ENCODE measurements around the gene KIAA1755.

The KIAA1755 gene

DNA sequence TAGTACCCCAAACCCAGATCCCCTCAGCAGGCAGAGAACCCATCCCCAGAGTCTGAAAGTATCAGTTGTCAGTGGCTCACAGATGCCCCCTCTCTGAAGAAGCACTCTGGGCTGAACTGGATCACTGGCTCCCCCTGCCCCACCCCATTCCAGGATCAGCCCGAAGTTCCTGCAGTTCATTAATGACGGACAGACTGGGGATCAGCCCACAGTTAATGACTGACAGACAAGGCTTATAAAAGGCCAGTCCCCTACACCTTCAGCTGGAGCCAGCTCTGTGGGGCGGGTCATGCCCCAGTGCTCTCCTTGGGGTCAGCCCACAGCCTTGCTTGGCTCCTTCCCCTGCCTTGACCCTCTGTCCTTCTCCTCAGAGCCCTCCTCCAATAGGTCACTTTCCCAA lies 21.7 kb downstream of the KIAA1755 start:
- H3K4me1 ChIP-seq (ENCODE audit: insufficient read depth, insufficient read length), result peaks cover 3% of the 10 kb centered on the region
- no peak for TF ChIP-seq YY1 (IDR thresholded peaks at IDR 0.05; ENCODE audit: insufficient read depth, insufficient read length)
- TF ChIP-seq SUZ12 (IDR thresholded peaks at IDR 0.05; ENCODE audit: extremely low read depth, insufficient read depth, insufficient read length), result no peak
- TF ChIP-seq ZNF274 (IDR thresholded peaks at IDR 0.05; ENCODE audit: low read depth, low read length), result no peak
- DNase-seq (ENCODE audit: low read depth, low spot score), result no peak
- H3K4me3 ChIP-seq (ENCODE audit: insufficient read length, low read depth), result no peak overlapping the region
- peaks cover 35% of the 10 kb centered on the region for H3K9me3 ChIP-seq (ENCODE audit: insufficient read depth, low read length)
- no peak overlapping the region for H3K9ac ChIP-seq (ENCODE audit: insufficient read length, low read depth)
- no peaks in the 10 kb centered on the region for H3K36me3 ChIP-seq (ENCODE audit: insufficient read depth, insufficient read length, low read length)
- no peaks in the 10 kb centered on the region for H3K27me3 ChIP-seq (ENCODE audit: insufficient read depth, insufficient read length)

DNA sequence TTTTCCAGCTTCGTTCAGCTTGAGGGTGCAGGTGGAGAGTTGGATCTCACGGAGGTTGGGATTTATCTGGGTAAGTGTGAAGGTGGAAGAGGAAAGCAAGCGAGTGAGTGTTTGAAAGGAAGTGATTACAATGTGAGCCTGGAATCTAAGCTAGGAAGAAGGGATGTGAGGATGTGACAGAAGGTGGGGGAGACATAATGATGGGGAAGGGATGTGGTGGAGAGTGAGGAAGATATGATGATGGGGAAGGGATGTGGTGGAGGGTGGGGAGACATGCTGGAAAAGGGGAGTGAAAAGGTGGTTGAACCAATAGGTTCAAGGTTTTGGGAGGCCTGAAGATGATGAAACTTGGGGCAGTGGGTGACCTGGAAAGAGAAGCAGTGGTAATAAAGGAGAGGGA lies 23.2 kb downstream of the KIAA1755 start:
- Histone ChIP-seq H3K27me3 (ENCODE audit: insufficient read depth, insufficient read length) (no peaks in the 10 kb centered on the region), H3K4me3 (ENCODE audit: insufficient read length, low read depth) (no peak overlapping the region), H3K9ac (ENCODE audit: insufficient read length, low read depth) (no peak overlapping the region), H3K36me3 (ENCODE audit: insufficient read depth, insufficient read length, low read length) (no peaks in the 10 kb centered on the region), H3K9me3 (ENCODE audit: insufficient read depth, low read length) (peaks cover 21% of the 10 kb centered on the region), H3K4me1 (ENCODE audit: insufficient read depth, insufficient read length) (peaks cover 3% of the 10 kb centered on the region)
- no peak for TF ChIP-seq ZNF274 (IDR thresholded peaks at IDR 0.05; ENCODE audit: low read depth, low read length)
- no peak for TF ChIP-seq YY1 (IDR thresholded peaks at IDR 0.05; ENCODE audit: insufficient read depth, insufficient read length)
- no peak for TF ChIP-seq SUZ12 (IDR thresholded peaks at IDR 0.05; ENCODE audit: extremely low read depth, insufficient read depth, insufficient read length)
- no peak for DNase-seq (ENCODE audit: low read depth, low spot score)

DNA sequence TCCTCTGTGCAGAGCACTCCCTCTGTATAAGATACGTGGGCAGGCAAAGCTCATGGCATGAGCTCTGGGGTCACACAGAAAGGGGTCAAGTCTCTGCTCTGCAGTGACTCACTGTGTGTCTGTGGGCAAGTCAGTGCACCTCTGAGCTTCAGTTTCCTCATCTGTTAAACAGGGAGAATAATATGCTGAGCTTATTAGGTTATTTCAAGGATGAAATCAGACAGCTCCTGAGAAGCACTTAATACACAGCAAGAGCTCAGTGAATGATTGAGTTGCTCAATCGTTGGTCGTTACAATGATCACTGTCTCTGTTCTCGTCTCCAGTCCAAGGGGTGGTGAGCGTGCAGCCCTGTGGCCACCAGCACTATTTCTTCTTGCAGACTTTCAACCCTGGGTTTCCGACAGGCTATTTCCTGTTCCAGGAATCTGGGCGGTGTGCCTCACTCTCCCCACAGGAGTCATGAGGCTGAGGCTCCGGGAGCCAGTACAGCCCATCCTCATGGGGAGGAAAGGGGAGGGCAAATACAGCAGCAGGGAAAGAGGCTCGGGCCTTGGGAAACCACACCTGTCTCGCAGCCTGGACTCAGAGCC lies 28.9 kb downstream of the KIAA1755 start:
- no peak overlapping the region for H3K9ac ChIP-seq (ENCODE audit: insufficient read length, low read depth)
- no peaks in the 10 kb centered on the region for H3K27me3 ChIP-seq (ENCODE audit: insufficient read depth, insufficient read length)
- H3K36me3 ChIP-seq (ENCODE audit: insufficient read depth, insufficient read length, low read length), result no peaks in the 10 kb centered on the region
- DNase-seq (ENCODE audit: low read depth, low spot score), result no peak
- no peaks in the 10 kb centered on the region for H3K4me1 ChIP-seq (ENCODE audit: insufficient read depth, insufficient read length)
- no peak for TF ChIP-seq SUZ12 (IDR thresholded peaks at IDR 0.05; ENCODE audit: extremely low read depth, insufficient read depth, insufficient read length)
- TF ChIP-seq ZNF274 (IDR thresholded peaks at IDR 0.05; ENCODE audit: low read depth, low read length), result no peak
- TF ChIP-seq YY1 (IDR thresholded peaks at IDR 0.05; ENCODE audit: insufficient read depth, insufficient read length), result no peak
- no peak overlapping the region for H3K4me3 ChIP-seq (ENCODE audit: insufficient read length, low read depth)
- peaks cover 4% of the 10 kb centered on the region; the same call in 1 of the 2 replicates for H3K9me3 ChIP-seq (ENCODE audit: insufficient read depth, low read length)

DNA sequence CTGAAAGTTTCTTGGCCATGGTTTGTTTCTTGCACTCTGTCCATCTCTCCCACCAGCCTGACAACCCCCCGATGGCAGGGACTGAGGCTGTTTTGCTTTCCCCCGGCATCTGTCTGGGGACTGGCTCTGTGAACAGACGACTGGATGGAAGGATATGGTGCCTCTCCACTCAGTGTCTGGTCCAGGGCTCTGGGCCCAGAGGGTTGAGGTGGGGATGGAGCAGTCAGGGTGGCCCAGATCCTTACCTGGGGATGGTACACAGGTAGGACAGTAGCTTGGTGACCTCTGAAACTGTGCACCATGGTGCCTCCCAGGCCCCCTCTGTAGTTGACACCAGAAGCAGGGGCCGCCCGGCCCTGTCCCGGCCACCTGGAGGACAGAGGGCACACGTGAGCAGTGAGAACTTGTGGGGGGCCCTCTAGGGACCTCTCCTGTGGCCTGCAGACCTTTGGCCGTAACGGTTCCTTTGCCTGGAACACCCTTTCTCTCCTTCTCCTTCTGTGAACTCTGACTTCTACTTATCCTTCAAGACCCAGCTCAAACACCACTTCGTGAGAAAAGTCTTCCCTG lies 29.5 kb downstream of the KIAA1755 start:
- no peaks in the 10 kb centered on the region for H3K27me3 ChIP-seq (ENCODE audit: insufficient read depth, insufficient read length)
- DNase-seq (ENCODE audit: low read depth, low spot score), result no peak
- H3K4me3 ChIP-seq (ENCODE audit: insufficient read length, low read depth), result no peak overlapping the region
- TF ChIP-seq ZNF274 (IDR thresholded peaks at IDR 0.05; ENCODE audit: low read depth, low read length), result no peak
- no peak overlapping the region for H3K9ac ChIP-seq (ENCODE audit: insufficient read length, low read depth)
- peaks cover 4% of the 10 kb centered on the region; the same call in 1 of the 2 replicates for H3K9me3 ChIP-seq (ENCODE audit: insufficient read depth, low read length)
- H3K36me3 ChIP-seq (ENCODE audit: insufficient read depth, insufficient read length, low read length), result no peaks in the 10 kb centered on the region
- H3K4me1 ChIP-seq (ENCODE audit: insufficient read depth, insufficient read length), result no peaks in the 10 kb centered on the region

DNA sequence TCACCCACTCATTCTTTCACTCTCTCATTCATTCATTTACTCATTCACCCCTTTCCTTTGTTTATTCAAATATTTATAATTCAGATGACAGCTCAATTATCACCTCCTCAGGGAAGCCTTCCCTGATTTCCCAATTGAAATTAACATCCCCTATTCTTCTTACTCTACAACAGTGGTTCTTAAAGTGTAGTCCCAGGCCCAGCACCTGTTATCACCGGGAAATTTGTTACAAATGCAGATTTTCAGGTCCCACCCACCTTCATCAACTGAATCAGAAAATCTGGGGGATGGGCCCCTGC lies 30.3 kb downstream of the KIAA1755 start:
- Histone ChIP-seq H3K9me3 (ENCODE audit: insufficient read depth, low read length) (peaks cover 4% of the 10 kb centered on the region; the same call in 1 of the 2 replicates), H3K9ac (ENCODE audit: insufficient read length, low read depth) (no peak overlapping the region), H3K27me3 (ENCODE audit: insufficient read depth, insufficient read length) (no peaks in the 10 kb centered on the region), H3K4me3 (ENCODE audit: insufficient read length, low read depth) (no peak overlapping the region), H3K36me3 (ENCODE audit: insufficient read depth, insufficient read length, low read length) (no peaks in the 10 kb centered on the region), H3K4me1 (ENCODE audit: insufficient read depth, insufficient read length) (no peaks in the 10 kb centered on the region)
- TF ChIP-seq SUZ12 (IDR thresholded peaks at IDR 0.05; ENCODE audit: extremely low read depth, insufficient read depth, insufficient read length) (no peak), YY1 (IDR thresholded peaks at IDR 0.05; ENCODE audit: insufficient read depth, insufficient read length) (no peak), ZNF274 (IDR thresholded peaks at IDR 0.05; ENCODE audit: low read depth, low read length) (no peak)
- no peak for DNase-seq (ENCODE audit: low read depth, low spot score)

DNA sequence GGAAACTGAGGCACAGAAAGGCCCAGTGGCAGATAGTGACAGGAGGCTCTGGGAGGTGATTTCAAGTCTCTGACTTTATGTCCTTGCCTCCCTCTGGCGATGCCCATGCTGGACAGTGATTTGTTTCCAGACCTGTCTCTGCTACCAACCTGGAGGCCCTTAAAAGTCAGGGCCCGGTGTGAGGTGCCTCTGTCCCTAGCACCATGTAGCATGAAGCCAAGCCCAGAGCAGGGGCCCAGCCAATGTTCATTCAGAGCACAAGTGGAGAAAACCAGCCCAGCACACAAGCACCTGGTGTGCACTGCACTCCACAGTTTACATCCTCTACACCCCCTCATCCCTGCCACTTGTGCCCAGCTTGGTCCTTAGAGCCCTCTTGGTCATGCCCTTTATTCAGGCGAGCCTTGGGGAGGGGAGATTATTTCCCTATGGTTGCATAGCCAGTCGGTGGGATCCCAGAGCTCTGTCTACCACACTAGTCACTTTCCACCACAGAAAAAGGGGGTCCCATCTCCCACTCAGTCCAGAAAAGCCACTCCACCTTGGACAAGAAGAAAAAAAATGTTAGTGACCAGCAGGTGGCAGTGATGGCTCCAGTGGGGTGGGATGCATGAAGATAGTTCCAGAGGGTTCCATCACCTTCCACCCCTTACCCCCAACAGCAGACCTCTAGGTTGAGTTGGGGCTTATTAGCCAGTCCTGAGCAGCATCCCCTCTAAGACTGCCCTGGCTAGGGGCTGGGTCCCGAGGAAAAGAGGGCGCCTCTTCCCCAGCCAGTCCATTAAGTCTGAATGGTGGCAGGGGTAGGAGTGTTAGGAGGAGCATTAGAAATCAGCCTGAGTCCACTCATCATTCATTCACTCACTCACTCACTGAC lies 30.9 kb downstream of the KIAA1755 start:
- TF ChIP-seq SUZ12 (IDR thresholded peaks at IDR 0.05; ENCODE audit: extremely low read depth, insufficient read depth, insufficient read length), result no peak
- TF ChIP-seq YY1 (IDR thresholded peaks at IDR 0.05; ENCODE audit: insufficient read depth, insufficient read length), result no peak
- no peak for TF ChIP-seq ZNF274 (IDR thresholded peaks at IDR 0.05; ENCODE audit: low read depth, low read length)
- Histone ChIP-seq H3K4me1 (ENCODE audit: insufficient read depth, insufficient read length) (no peaks in the 10 kb centered on the region), H3K36me3 (ENCODE audit: insufficient read depth, insufficient read length, low read length) (no peaks in the 10 kb centered on the region), H3K27me3 (ENCODE audit: insufficient read depth, insufficient read length) (no peaks in the 10 kb centered on the region), H3K4me3 (ENCODE audit: insufficient read length, low read depth) (no peak overlapping the region), H3K9ac (ENCODE audit: insufficient read length, low read depth) (no peak overlapping the region), H3K9me3 (ENCODE audit: insufficient read depth, low read length) (peaks cover 4% of the 10 kb centered on the region; the same call in 1 of the 2 replicates)
- no peak for DNase-seq (ENCODE audit: low read depth, low spot score)

DNA sequence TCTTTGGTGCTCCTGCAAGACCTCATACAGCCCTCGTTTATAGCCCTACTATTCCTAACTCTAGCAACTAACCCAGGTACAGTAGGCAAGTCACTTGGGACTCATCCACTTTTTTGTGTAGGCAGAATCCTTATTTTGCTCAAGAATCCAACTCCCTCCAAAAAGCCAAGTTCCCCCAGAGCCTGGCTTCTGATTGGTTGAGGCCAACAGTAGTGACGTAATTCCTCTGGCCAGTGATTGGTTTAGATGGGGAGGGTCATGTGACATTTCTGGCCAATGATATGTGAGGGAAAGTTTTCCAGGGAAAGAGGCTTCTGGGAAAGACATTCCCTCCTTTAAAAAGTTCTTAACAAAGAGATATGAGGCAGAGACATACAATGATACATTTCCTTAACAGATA lies 32.1 kb downstream of the KIAA1755 start:
- no peaks in the 10 kb centered on the region for H3K27me3 ChIP-seq (ENCODE audit: insufficient read depth, insufficient read length)
- no peak for TF ChIP-seq SUZ12 (IDR thresholded peaks at IDR 0.05; ENCODE audit: extremely low read depth, insufficient read depth, insufficient read length)
- no peak for TF ChIP-seq ZNF274 (IDR thresholded peaks at IDR 0.05; ENCODE audit: low read depth, low read length)
- TF ChIP-seq YY1 (IDR thresholded peaks at IDR 0.05; ENCODE audit: insufficient read depth, insufficient read length), result no peak
- no peak overlapping the region for H3K9ac ChIP-seq (ENCODE audit: insufficient read length, low read depth)
- peaks cover 4% of the 10 kb centered on the region; the same call in 1 of the 2 replicates for H3K9me3 ChIP-seq (ENCODE audit: insufficient read depth, low read length)
- no peaks in the 10 kb centered on the region for H3K4me1 ChIP-seq (ENCODE audit: insufficient read depth, insufficient read length)
- H3K4me3 ChIP-seq (ENCODE audit: insufficient read length, low read depth), result no peak overlapping the region
- H3K36me3 ChIP-seq (ENCODE audit: insufficient read depth, insufficient read length, low read length), result no peaks in the 10 kb centered on the region
- no peak for DNase-seq (ENCODE audit: low read depth, low spot score)

Data from NT2/D1 (cell line).